Measurements from ENCODE around the gene DCC. TPM values are rescaled to one million over a fixed set of nuclear protein-coding genes. Genes with fewer than 3 reads are reported as not detected.

DCC gene
- total and polyA plus RNA-seq, 2 experiments from 2014 or later: not detected

- no peaks in the 10 kb centered on the region for H3F3A ChIP-seq (ENCODE audit: insufficient read depth)
- no peak overlapping the region for H3K4me2 ChIP-seq (ENCODE audit: unreplicated experiment)
- DNase-seq: no peak
- no peaks in the 10 kb centered on the region for H3K36me3 ChIP-seq (ENCODE audit: low read depth)
- H3K9me2 ChIP-seq (ENCODE audit: insufficient read depth): no peaks in the 10 kb centered on the region
- no peaks in the 10 kb centered on the region for H3K79me2 ChIP-seq (ENCODE audit: insufficient read depth)
- H4K20me1 ChIP-seq (ENCODE audit: insufficient read depth): no peaks in the 10 kb centered on the region
- no peaks in the 10 kb centered on the region for H3K4me1 ChIP-seq (ENCODE audit: insufficient read depth)
- TF ChIP-seq EZH2phosphoT487 (IDR thresholded peaks at IDR 0.05; ENCODE audit: insufficient read depth, low read depth) (no peak), EZH2 (IDR thresholded peaks at IDR 0.05; ENCODE audit: insufficient read depth, poor library complexity, severe bottlenecking) (no peak)
- H2AFZ ChIP-seq: no peak overlapping the region
- in situ Hi-C loops (cut with MboI): no loop called here
- H3K27ac ChIP-seq: no peak overlapping the region
- no peak overlapping the region for H3K9ac ChIP-seq
- H3K4me3 ChIP-seq: no peak overlapping the region
- H3K27me3 ChIP-seq (replicated peaks; ENCODE audit: insufficient read depth): no peaks in the 10 kb centered on the region
- H3K9me3 ChIP-seq (ENCODE audit: low read depth): no peaks in the 10 kb centered on the region
These were observed 795.7 kb downstream of the DCC start for GRCh38 chr18:53135654-53136053.

DNA sequence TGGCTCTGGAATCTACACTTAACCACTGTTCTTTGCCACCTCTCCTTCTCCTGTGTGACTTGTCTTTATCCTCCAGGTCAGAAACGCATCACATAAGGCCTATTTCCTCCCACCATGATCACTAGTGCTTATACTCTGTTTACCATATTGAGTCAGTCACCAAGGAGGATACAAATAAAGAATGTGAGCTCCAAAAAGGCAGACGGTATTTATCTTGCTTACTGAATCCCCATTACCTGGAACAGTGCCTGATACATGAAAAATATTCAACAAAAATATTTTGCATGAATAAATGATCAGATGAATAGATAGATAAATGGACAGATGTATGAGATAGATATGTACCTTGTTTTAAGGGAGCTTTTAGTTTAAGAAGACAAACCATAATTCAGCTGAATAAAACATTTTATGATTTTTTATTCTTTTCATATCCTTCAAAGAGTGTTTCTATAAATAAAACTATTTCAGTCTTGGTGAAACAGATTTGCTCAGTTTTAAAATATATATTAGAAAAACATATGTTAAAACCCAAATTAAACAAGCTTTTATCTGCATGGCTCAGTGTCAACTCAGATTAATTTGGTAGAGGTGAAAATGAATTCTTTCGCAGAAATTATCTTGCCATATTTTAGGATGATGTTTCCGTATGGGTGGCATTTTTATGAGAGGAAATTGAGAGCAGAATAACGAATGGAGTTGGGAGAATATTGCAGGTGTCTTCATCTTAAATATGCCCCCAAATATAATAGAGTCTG is 799.9 kb downstream of the DCC start:
- no peak for TF ChIP-seq EZH2 (IDR thresholded peaks at IDR 0.05; ENCODE audit: insufficient read depth, poor library complexity, severe bottlenecking)
- TF ChIP-seq EZH2phosphoT487 (IDR thresholded peaks at IDR 0.05; ENCODE audit: insufficient read depth, low read depth): no peak
- 22 to 30% methylated on average over 5 of the region's 5 CpGs for WGBS, 2 experiments (ENCODE audit: low coverage in 1 of 2, low lambda C conversion rate in 2 of 2, missing lambda C conversion rate in 2 of 2)
- in situ Hi-C loops (cut with MboI): no loop called here

DNA sequence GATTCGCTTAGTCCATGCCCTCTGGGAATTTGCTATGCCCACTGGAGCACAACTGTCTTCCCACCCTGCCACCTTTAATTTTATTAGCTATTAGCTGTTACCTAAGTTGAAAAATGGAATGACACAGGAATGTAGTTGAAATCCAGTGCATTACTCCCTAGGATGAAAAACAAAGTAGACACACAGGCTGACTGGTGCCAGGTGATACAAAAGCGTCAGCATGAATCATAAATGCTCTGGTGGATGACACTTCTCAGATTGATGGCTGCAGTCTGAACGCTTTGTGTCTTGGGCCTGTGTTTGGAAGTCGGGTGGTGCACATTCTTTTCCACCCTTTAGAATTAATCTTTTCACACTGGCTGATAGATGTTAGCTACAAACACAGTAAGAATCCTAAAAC is 802.0 kb downstream of the DCC start:
- TF ChIP-seq EZH2phosphoT487 (IDR thresholded peaks at IDR 0.05; ENCODE audit: insufficient read depth, low read depth) (no peak), EZH2 (IDR thresholded peaks at IDR 0.05; ENCODE audit: insufficient read depth, poor library complexity, severe bottlenecking) (no peak)
- H3K27me3 ChIP-seq (replicated peaks; ENCODE audit: insufficient read depth): no peaks in the 10 kb centered on the region
- H3K79me2 ChIP-seq (ENCODE audit: insufficient read depth): no peaks in the 10 kb centered on the region
- no peaks in the 10 kb centered on the region for H3K9me3 ChIP-seq (ENCODE audit: low read depth)
- H3K9ac ChIP-seq: no peak overlapping the region
- no peaks in the 10 kb centered on the region for H3K4me1 ChIP-seq (ENCODE audit: insufficient read depth)
- H3K36me3 ChIP-seq (ENCODE audit: low read depth): no peaks in the 10 kb centered on the region
- no peak overlapping the region for H3K27ac ChIP-seq
- H3K4me3 ChIP-seq: no peak overlapping the region
- H2AFZ ChIP-seq: no peak overlapping the region
- H4K20me1 ChIP-seq (ENCODE audit: insufficient read depth): no peaks in the 10 kb centered on the region
- no peaks in the 10 kb centered on the region for H3F3A ChIP-seq (ENCODE audit: insufficient read depth)
- 13 to 16% methylated on average over 4 of the region's 4 CpGs for WGBS, 2 experiments (ENCODE audit: low coverage in 1 of 2, low lambda C conversion rate in 2 of 2, missing lambda C conversion rate in 2 of 2)
- no peak for DNase-seq
- no peak overlapping the region for H3K4me2 ChIP-seq (ENCODE audit: unreplicated experiment)
- H3K9me2 ChIP-seq (ENCODE audit: insufficient read depth): no peaks in the 10 kb centered on the region
- in situ Hi-C loops (cut with MboI): no loop called here

More for the DNA sequence above, 799.9 kb downstream of the DCC start:
- no peak overlapping the region for H3K27ac ChIP-seq
- H3K4me2 ChIP-seq (ENCODE audit: unreplicated experiment): no peak overlapping the region
- no peak overlapping the region for H2AFZ ChIP-seq
- no peak overlapping the region for H3K9ac ChIP-seq
- no peaks in the 10 kb centered on the region for H3K9me3 ChIP-seq (ENCODE audit: low read depth)
- H3K9me2 ChIP-seq (ENCODE audit: insufficient read depth): no peaks in the 10 kb centered on the region
- H3K27me3 ChIP-seq (replicated peaks; ENCODE audit: insufficient read depth): no peaks in the 10 kb centered on the region
- H3K4me1 ChIP-seq (ENCODE audit: insufficient read depth): no peaks in the 10 kb centered on the region
- no peaks in the 10 kb centered on the region for H3K79me2 ChIP-seq (ENCODE audit: insufficient read depth)
- DNase-seq: no peak
- no peaks in the 10 kb centered on the region for H3K36me3 ChIP-seq (ENCODE audit: low read depth)
- H3K4me3 ChIP-seq: no peak overlapping the region
- no peaks in the 10 kb centered on the region for H4K20me1 ChIP-seq (ENCODE audit: insufficient read depth)
- no peaks in the 10 kb centered on the region for H3F3A ChIP-seq (ENCODE audit: insufficient read depth)

- in situ Hi-C loops (cut with MboI): no loop called here
- Histone ChIP-seq H4K20me1 (ENCODE audit: insufficient read depth) (no peaks in the 10 kb centered on the region), H3K9me3 (ENCODE audit: low read depth) (no peaks in the 10 kb centered on the region), H3K27ac (no peak overlapping the region), H3K27me3 (replicated peaks; ENCODE audit: insufficient read depth) (no peaks in the 10 kb centered on the region), H3K9ac (no peak overlapping the region), H3K4me2 (ENCODE audit: unreplicated experiment) (no peak overlapping the region), H3K79me2 (ENCODE audit: insufficient read depth) (no peaks in the 10 kb centered on the region), H3K4me3 (no peak overlapping the region), H3K9me2 (ENCODE audit: insufficient read depth) (no peaks in the 10 kb centered on the region), H3F3A (ENCODE audit: insufficient read depth) (no peaks in the 10 kb centered on the region), H3K36me3 (ENCODE audit: low read depth) (no peaks in the 10 kb centered on the region), H3K4me1 (ENCODE audit: insufficient read depth) (no peaks in the 10 kb centered on the region), H2AFZ (no peak overlapping the region)
- no peak for DNase-seq
- TF ChIP-seq EZH2phosphoT487 (IDR thresholded peaks at IDR 0.05; ENCODE audit: insufficient read depth, low read depth): no peak
- no peak for TF ChIP-seq EZH2 (IDR thresholded peaks at IDR 0.05; ENCODE audit: insufficient read depth, poor library complexity, severe bottlenecking)
These were observed 807.5 kb downstream of the DCC start for GRCh38 chr18:53147472-53147871.

DNA sequence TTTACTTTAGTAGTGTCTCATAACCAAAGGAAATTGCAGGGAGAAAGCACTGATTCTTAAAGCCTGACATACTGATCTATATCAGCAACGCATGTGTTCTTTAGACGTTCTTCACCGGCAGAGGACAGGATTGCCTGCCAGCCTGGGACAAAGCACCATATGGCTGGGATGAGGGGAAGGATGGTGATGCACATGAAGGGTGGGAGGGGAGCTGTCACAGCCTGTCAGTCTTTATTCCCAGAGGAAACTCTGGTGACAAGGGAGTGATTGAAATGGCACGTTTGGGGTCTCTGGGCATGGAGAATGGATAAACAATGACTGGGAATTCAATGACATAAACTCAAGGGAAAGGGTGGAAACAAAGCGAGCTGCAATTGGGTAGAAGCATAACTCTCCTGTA is 808.1 kb downstream of the DCC start:
- no peak overlapping the region for H3K4me2 ChIP-seq (ENCODE audit: unreplicated experiment)
- no peak overlapping the region for H3K27ac ChIP-seq
- H3F3A ChIP-seq (ENCODE audit: insufficient read depth): no peaks in the 10 kb centered on the region
- H4K20me1 ChIP-seq (ENCODE audit: insufficient read depth): no peaks in the 10 kb centered on the region
- no peaks in the 10 kb centered on the region for H3K9me2 ChIP-seq (ENCODE audit: insufficient read depth)
- H3K9ac ChIP-seq: no peak overlapping the region
- no peak overlapping the region for H2AFZ ChIP-seq
- H3K27me3 ChIP-seq (replicated peaks; ENCODE audit: insufficient read depth): no peaks in the 10 kb centered on the region
- DNase-seq: no peak
- H3K4me1 ChIP-seq (ENCODE audit: insufficient read depth): no peaks in the 10 kb centered on the region
- in situ Hi-C loops (cut with MboI): no loop called here
- no peaks in the 10 kb centered on the region for H3K79me2 ChIP-seq (ENCODE audit: insufficient read depth)
- WGBS, 2 experiments (ENCODE audit: low coverage in 1 of 2, low lambda C conversion rate in 2 of 2, missing lambda C conversion rate in 2 of 2): 19 to 26% methylated on average over 5 of the region's 5 CpGs
- no peak overlapping the region for H3K4me3 ChIP-seq
- TF ChIP-seq EZH2phosphoT487 (IDR thresholded peaks at IDR 0.05; ENCODE audit: insufficient read depth, low read depth): no peak
- no peak for TF ChIP-seq EZH2 (IDR thresholded peaks at IDR 0.05; ENCODE audit: insufficient read depth, poor library complexity, severe bottlenecking)
- H3K9me3 ChIP-seq (ENCODE audit: low read depth): no peaks in the 10 kb centered on the region
- H3K36me3 ChIP-seq (ENCODE audit: low read depth): no peaks in the 10 kb centered on the region
